ENCODE results near the gene TMEM52. TPM values are rescaled to one million over a fixed set of nuclear protein-coding genes. Genes with fewer than 3 reads are reported as not detected.

TMEM52 gene
- total and polyA plus RNA-seq, 4 donors: 2.6 to 13.1 (median 3.0) TPM

DNA sequence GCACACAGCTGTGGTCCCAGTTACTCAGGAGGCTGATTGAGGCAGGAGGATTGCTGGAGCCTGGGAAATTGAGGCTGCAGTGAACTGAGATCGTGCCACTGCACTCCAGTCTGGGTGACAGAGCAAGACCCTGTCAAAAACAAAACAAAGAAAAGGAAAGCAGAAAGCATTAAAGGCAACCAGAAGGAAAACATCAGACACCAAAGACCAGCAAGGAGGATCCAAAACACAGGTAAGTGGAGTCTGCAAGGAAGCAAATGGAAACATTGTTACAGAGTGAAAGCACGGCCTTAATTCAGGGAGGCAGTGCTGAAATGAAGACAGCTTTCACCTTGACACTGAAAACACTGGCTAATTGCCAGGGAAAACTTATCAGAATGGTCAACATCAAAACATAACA lies 43.7 kb upstream of the TMEM52 start:
- WGBS: 83% methylated on average over 2 of the region's 2 CpGs
- H3K9ac ChIP-seq (ENCODE audit: low read depth in 1 of 2, low read length in 2 of 2): no peak overlapping the region

DNA sequence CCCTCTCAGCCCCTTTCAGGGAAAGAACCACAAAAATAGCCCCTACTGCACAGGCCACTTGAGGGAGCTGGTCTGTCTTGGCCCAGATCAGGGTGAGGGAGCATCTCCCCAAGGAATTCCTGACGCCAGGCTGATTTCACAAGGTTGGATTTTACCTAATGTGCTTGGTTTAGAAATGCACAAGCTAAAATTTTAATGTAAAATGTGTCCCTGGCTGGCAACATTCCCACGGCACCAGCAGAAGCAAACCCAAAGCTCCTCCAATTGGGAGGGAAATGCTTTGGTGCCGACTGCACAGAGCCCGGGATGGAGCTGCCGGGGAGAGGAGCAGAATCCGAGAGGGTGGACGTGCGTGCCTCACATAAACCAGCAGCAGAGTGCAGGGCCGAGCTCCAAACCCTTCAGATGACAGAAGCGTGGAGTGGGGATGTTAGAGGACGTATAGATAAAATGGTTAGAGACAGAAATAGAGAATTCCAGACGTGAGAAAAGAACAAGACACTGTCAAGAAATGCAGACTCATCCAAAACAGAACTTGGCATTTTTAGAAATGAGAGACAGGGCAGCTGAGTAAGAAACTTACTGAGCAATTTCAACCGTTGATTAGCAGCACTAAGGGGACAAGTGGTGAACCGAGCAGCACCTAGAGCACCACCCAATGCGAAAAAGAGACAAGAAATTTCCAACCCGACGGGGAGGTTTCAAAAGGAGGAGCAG lies 41.6 kb upstream of the TMEM52 start:
- H3K9me3 ChIP-seq (ENCODE audit: control insufficient read depth in 4 of 4, low read length in 3 of 4): no peaks in the 10 kb centered on the region
- H3K36me3 ChIP-seq (ENCODE audit: control insufficient read depth in 4 of 4, insufficient read depth in 3 of 4, low read depth in 1 of 4, low read length in 3 of 4): no peaks in the 10 kb centered on the region
- TF ChIP-seq, protein P1, sequence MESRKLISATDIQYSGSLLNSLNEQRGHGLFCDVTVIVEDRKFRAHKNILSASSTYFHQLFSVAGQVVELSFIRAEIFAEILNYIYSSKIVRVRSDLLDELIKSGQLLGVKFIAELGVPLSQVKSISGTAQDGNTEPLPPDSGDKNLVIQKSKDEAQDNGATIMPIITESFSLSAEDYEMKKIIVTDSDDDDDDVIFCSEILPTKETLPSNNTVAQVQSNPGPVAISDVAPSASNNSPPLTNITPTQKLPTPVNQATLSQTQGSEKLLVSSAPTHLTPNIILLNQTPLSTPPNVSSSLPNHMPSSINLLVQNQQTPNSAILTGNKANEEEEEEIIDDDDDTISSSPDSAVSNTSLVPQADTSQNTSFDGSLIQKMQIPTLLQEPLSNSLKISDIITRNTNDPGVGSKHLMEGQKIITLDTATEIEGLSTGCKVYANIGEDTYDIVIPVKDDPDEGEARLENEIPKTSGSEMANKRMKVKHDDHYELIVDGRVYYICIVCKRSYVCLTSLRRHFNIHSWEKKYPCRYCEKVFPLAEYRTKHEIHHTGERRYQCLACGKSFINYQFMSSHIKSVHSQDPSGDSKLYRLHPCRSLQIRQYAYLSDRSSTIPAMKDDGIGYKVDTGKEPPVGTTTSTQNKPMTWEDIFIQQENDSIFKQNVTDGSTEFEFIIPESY (IDR thresholded peaks at IDR 0.05): no peak
- TF ChIP-seq, protein P2, sequence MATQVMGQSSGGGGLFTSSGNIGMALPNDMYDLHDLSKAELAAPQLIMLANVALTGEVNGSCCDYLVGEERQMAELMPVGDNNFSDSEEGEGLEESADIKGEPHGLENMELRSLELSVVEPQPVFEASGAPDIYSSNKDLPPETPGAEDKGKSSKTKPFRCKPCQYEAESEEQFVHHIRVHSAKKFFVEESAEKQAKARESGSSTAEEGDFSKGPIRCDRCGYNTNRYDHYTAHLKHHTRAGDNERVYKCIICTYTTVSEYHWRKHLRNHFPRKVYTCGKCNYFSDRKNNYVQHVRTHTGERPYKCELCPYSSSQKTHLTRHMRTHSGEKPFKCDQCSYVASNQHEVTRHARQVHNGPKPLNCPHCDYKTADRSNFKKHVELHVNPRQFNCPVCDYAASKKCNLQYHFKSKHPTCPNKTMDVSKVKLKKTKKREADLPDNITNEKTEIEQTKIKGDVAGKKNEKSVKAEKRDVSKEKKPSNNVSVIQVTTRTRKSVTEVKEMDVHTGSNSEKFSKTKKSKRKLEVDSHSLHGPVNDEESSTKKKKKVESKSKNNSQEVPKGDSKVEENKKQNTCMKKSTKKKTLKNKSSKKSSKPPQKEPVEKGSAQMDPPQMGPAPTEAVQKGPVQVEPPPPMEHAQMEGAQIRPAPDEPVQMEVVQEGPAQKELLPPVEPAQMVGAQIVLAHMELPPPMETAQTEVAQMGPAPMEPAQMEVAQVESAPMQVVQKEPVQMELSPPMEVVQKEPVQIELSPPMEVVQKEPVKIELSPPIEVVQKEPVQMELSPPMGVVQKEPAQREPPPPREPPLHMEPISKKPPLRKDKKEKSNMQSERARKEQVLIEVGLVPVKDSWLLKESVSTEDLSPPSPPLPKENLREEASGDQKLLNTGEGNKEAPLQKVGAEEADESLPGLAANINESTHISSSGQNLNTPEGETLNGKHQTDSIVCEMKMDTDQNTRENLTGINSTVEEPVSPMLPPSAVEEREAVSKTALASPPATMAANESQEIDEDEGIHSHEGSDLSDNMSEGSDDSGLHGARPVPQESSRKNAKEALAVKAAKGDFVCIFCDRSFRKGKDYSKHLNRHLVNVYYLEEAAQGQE (IDR thresholded peaks at IDR 0.05): no peak
- TF ChIP-seq JUND (IDR thresholded peaks at IDR 0.05) (no peak), FOXA1 (IDR thresholded peaks at IDR 0.05) (no peak), FOXA2 (IDR thresholded peaks at IDR 0.05) (no peak), HNF4G (IDR thresholded peaks at IDR 0.05) (no peak), RAD21 (IDR thresholded peaks at IDR 0.05) (no peak), NR2F2 (IDR thresholded peaks at IDR 0.05) (no peak)
- TF ChIP-seq, protein P3, sequence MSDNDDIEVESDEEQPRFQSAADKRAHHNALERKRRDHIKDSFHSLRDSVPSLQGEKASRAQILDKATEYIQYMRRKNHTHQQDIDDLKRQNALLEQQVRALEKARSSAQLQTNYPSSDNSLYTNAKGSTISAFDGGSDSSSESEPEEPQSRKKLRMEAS (IDR thresholded peaks at IDR 0.05): no peak
- H3K27me3 ChIP-seq (ENCODE audit: control insufficient read depth in 4 of 4, insufficient read depth in 4 of 4, low read length in 3 of 4): no peaks in the 10 kb centered on the region
- WGBS: 64% methylated on average over 17 of the region's 17 CpGs
- H3K9ac ChIP-seq (ENCODE audit: low read depth in 1 of 2, low read length in 2 of 2): no peak overlapping the region
- DNase-seq (ENCODE audit: low spot score): no peak
- H3K4me1 ChIP-seq (ENCODE audit: control insufficient read depth in 4 of 4, insufficient read depth in 4 of 4, low read length in 3 of 4): no peaks in the 10 kb centered on the region
- no peak overlapping the region for H3K4me3 ChIP-seq (ENCODE audit: low read depth in 1 of 3, low read length in 3 of 3)
- H3K27ac ChIP-seq (ENCODE audit: low read depth in 1 of 2, low read length in 2 of 2): no peak overlapping the region

More for the DNA sequence above, 43.7 kb upstream of the TMEM52 start:
- Histone ChIP-seq H3K4me3 (ENCODE audit: low read depth in 1 of 3, low read length in 3 of 3) (no peak overlapping the region), H3K27me3 (ENCODE audit: control insufficient read depth in 4 of 4, insufficient read depth in 4 of 4, low read length in 3 of 4) (no peaks in the 10 kb centered on the region), H3K9me3 (ENCODE audit: control insufficient read depth in 4 of 4, low read length in 3 of 4) (no peaks in the 10 kb centered on the region), H3K36me3 (ENCODE audit: control insufficient read depth in 4 of 4, insufficient read depth in 3 of 4, low read depth in 1 of 4, low read length in 3 of 4) (no peaks in the 10 kb centered on the region), H3K27ac (ENCODE audit: low read depth in 1 of 2, low read length in 2 of 2) (no peak overlapping the region), H3K4me1 (ENCODE audit: control insufficient read depth in 4 of 4, insufficient read depth in 4 of 4, low read length in 3 of 4) (no peaks in the 10 kb centered on the region)
- DNase-seq (ENCODE audit: low spot score): no peak
- TF ChIP-seq HNF4A (conservative IDR thresholded peaks at IDR 0.05) (no peak), GABPA (IDR thresholded peaks at IDR 0.05 in 1 of 2, conservative IDR thresholded peaks at IDR 0.05 in 1 of 2) (no peak), EGR1 (IDR thresholded peaks at IDR 0.05; ENCODE audit: low read depth in 2 of 2) (no peak), RXRA (IDR thresholded peaks at IDR 0.05) (no peak), TAF1 (conservative IDR thresholded peaks at IDR 0.05) (no peak), FOXA2 (IDR thresholded peaks at IDR 0.05) (no peak), RAD21 (IDR thresholded peaks at IDR 0.05) (no peak)
- TF ChIP-seq, protein P1 (IDR thresholded peaks at IDR 0.05): no peak
- TF ChIP-seq, protein P4, sequence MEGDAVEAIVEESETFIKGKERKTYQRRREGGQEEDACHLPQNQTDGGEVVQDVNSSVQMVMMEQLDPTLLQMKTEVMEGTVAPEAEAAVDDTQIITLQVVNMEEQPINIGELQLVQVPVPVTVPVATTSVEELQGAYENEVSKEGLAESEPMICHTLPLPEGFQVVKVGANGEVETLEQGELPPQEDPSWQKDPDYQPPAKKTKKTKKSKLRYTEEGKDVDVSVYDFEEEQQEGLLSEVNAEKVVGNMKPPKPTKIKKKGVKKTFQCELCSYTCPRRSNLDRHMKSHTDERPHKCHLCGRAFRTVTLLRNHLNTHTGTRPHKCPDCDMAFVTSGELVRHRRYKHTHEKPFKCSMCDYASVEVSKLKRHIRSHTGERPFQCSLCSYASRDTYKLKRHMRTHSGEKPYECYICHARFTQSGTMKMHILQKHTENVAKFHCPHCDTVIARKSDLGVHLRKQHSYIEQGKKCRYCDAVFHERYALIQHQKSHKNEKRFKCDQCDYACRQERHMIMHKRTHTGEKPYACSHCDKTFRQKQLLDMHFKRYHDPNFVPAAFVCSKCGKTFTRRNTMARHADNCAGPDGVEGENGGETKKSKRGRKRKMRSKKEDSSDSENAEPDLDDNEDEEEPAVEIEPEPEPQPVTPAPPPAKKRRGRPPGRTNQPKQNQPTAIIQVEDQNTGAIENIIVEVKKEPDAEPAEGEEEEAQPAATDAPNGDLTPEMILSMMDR (IDR thresholded peaks at IDR 0.05; ENCODE audit: low read depth, low read length, missing input control): no peak
